ENCODE results near the gene SEPSECS. TPM values are rescaled to one million over a fixed set of nuclear protein-coding genes. Genes with fewer than 3 reads are reported as not detected.

Gene SEPSECS
- total RNA-seq, 1 donor, result 8.3 TPM

DNA sequence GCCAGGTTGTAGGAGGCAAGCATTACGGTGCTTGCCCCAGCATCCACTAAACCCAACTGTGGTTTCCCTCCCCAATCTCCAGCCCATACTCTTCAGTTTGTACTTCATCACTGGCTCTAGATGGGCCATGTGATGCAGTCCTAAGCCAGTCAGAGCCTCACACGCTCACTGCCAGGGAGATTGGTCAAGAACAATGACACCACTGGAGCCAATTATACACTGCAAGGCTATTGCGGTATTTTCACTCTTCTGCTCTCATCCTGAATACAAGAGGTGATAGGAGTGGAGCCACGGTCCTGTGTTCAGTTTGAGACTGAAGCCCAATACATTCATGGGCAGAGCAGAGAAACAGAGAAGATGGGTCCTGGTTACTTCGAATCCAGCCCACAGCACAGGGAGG, 58.4 kb downstream of the SEPSECS start:
- peaks cover 46% of the 10 kb centered on the region for H3K27me3 ChIP-seq (ENCODE audit: insufficient read depth, low read length)
- no peaks in the 10 kb centered on the region for H3K79me2 ChIP-seq (ENCODE audit: insufficient read depth, low read length)
- peaks cover 17% of the 10 kb centered on the region for H3K4me1 ChIP-seq (ENCODE audit: insufficient read depth, low read length)
- H2AFZ ChIP-seq (ENCODE audit: low read length), result no peak overlapping the region
- H3K4me2 ChIP-seq (ENCODE audit: insufficient read depth, low read length), result no peak overlapping the region
- no peak overlapping the region for H3K27ac ChIP-seq (ENCODE audit: low read depth, low read length)
- no peak overlapping the region for H3K4me3 ChIP-seq (ENCODE audit: insufficient read depth, low read length)
- no peak for DNase-seq (ENCODE audit: insufficient read length, low spot score, missing footprints)
- TF ChIP-seq, protein P1, sequence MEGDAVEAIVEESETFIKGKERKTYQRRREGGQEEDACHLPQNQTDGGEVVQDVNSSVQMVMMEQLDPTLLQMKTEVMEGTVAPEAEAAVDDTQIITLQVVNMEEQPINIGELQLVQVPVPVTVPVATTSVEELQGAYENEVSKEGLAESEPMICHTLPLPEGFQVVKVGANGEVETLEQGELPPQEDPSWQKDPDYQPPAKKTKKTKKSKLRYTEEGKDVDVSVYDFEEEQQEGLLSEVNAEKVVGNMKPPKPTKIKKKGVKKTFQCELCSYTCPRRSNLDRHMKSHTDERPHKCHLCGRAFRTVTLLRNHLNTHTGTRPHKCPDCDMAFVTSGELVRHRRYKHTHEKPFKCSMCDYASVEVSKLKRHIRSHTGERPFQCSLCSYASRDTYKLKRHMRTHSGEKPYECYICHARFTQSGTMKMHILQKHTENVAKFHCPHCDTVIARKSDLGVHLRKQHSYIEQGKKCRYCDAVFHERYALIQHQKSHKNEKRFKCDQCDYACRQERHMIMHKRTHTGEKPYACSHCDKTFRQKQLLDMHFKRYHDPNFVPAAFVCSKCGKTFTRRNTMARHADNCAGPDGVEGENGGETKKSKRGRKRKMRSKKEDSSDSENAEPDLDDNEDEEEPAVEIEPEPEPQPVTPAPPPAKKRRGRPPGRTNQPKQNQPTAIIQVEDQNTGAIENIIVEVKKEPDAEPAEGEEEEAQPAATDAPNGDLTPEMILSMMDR (IDR thresholded peaks at IDR 0.05; ENCODE audit: extremely low read depth, low read depth, low read length), result no peak
- no peaks in the 10 kb centered on the region for H4K20me1 ChIP-seq (ENCODE audit: insufficient read depth, low read length)
- peaks cover 6% of the 10 kb centered on the region for H3K9me3 ChIP-seq (ENCODE audit: low read depth, low read length)
- H3K36me3 ChIP-seq (ENCODE audit: insufficient read depth, low read length), result no peaks in the 10 kb centered on the region

GRCh38 chr4:25100710-25101109, 59.5 kb downstream of the SEPSECS start:
- Histone ChIP-seq H3K36me3 (ENCODE audit: insufficient read depth, low read length) (no peaks in the 10 kb centered on the region), H3K4me2 (ENCODE audit: insufficient read depth, low read length) (no peak overlapping the region), H3K4me3 (ENCODE audit: insufficient read depth, low read length) (no peak overlapping the region), H3K79me2 (ENCODE audit: insufficient read depth, low read length) (no peaks in the 10 kb centered on the region), H3K4me1 (ENCODE audit: insufficient read depth, low read length) (peaks cover 17% of the 10 kb centered on the region), H3K27ac (ENCODE audit: low read depth, low read length) (no peak overlapping the region), H3K27me3 (ENCODE audit: insufficient read depth, low read length) (peaks cover 48% of the 10 kb centered on the region), H3K9me3 (ENCODE audit: low read depth, low read length) (peaks cover 6% of the 10 kb centered on the region), H2AFZ (ENCODE audit: low read length) (no peak overlapping the region), H4K20me1 (ENCODE audit: insufficient read depth, low read length) (no peaks in the 10 kb centered on the region)
- TF ChIP-seq, protein P1 (IDR thresholded peaks at IDR 0.05; ENCODE audit: extremely low read depth, low read depth, low read length), result no peak
- no peak for DNase-seq (ENCODE audit: insufficient read length, low spot score, missing footprints)

DNA sequence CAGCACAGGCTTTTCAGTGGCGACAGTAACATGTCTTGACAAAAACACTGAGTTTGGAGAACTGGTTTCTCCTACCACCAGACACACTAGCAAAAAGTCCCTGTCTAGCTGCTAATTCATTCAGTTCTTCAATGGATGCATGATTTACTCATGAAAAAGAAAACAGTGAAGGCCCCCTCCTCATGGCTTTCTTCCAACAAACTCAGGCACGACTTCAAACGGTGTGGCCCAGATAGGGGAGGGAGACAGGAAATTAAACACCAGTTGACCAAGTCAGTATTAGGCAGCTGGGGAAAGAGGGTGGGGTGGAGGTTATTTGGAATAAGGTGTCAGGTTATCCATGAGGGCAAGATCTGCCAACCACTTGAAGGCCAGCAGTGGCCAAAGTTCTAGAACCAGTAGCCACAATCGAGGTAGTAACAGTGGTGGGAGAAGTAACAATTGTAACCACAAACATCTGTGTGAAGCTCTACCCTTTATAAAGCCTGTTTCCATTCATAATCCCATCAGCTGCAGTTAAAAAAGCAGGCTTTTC, 60.2 kb downstream of the SEPSECS start:
- Histone ChIP-seq H3K79me2 (ENCODE audit: insufficient read depth, low read length) (no peaks in the 10 kb centered on the region), H3K4me3 (ENCODE audit: insufficient read depth, low read length) (peak overlapping the region; percentile 29), H3K36me3 (ENCODE audit: insufficient read depth, low read length) (no peaks in the 10 kb centered on the region), H3K4me1 (ENCODE audit: insufficient read depth, low read length) (peaks cover 17% of the 10 kb centered on the region), H3K9me3 (ENCODE audit: low read depth, low read length) (peaks cover 6% of the 10 kb centered on the region), H4K20me1 (ENCODE audit: insufficient read depth, low read length) (no peaks in the 10 kb centered on the region), H3K27me3 (ENCODE audit: insufficient read depth, low read length) (peaks cover 42% of the 10 kb centered on the region), H2AFZ (ENCODE audit: low read length) (no peak overlapping the region), H3K4me2 (ENCODE audit: insufficient read depth, low read length) (peak overlapping the region; percentile 75), H3K27ac (ENCODE audit: low read depth, low read length) (no peak overlapping the region)
- DNase-seq (ENCODE audit: insufficient read length, low spot score, missing footprints), result no peak
- TF ChIP-seq, protein P1 (IDR thresholded peaks at IDR 0.05; ENCODE audit: extremely low read depth, low read depth, low read length), result no peak

DNA sequence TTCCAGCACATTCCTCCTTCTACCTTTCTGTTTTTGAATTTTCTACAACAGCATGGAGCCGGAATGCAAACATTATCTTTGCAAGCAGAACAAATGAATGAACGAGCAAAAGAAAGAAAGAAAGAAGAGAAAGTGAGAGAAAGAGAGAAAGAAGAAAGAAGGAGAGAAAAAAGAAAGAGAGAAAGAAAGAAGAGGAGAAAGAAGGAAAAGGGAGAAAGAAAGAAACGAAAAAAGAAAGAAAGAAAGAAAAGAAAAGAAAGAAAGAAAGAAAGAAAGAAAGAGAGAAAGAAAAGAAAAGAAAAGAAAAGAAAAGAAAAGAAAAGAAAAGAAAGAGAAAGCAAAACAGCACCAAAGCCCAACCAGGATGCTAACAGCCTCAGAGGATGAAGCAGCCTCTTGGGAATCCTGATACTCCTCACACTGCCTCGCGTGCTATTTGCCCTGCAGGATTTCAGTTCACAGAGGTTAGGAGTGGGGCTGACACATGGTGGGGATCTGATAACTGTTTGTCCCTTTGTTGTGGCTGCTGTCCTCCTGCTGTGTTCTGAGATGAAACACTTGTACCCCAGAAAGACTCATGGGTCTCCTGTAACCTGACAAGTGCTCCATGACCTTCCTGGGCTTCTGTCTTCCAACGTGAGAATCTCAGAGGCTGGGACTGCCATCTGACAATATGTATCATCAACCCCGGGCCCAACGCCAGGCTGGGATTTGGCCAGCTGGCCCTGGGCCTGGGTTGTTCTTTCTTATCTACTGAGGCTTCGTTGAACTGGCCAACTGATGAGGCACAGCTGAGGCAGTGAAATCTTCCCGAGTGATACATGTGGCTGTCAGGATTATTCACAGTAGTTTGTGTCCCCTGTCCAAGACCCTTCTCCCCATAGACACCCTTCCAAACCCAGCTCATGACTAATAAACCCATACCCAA, 61.0 kb downstream of the SEPSECS start:
- Histone ChIP-seq H3K79me2 (ENCODE audit: insufficient read depth, low read length) (no peaks in the 10 kb centered on the region), H3K4me3 (ENCODE audit: insufficient read depth, low read length) (peak overlapping the region; percentile 29), H3K27me3 (ENCODE audit: insufficient read depth, low read length) (peaks cover 36% of the 10 kb centered on the region), H3K4me2 (ENCODE audit: insufficient read depth, low read length) (peak overlapping the region; percentile 75), H3K27ac (ENCODE audit: low read depth, low read length) (no peak overlapping the region), H3K9me3 (ENCODE audit: low read depth, low read length) (peaks cover 6% of the 10 kb centered on the region), H4K20me1 (ENCODE audit: insufficient read depth, low read length) (no peaks in the 10 kb centered on the region), H2AFZ (ENCODE audit: low read length) (no peak overlapping the region), H3K36me3 (ENCODE audit: insufficient read depth, low read length) (no peaks in the 10 kb centered on the region), H3K4me1 (ENCODE audit: insufficient read depth, low read length) (peaks cover 17% of the 10 kb centered on the region)
- peak; percentile 95 for DNase-seq (ENCODE audit: insufficient read length, low spot score, missing footprints)
- TF ChIP-seq, protein P1 (IDR thresholded peaks at IDR 0.05; ENCODE audit: extremely low read depth, low read depth, low read length), result no peak

All from osteoblast (primary cell).